GM19455 (cell line): ENCODE results near the gene DSG2.

ENCODE experiments used
- ATAC-seq: cut with Tn5 transposase; IDR thresholded peaks from one replicate; pipeline ENCODE4 v1.9.1; 2021; ENCODE audit not compliant: unreplicated experiment

Gene DSG2

DNA sequence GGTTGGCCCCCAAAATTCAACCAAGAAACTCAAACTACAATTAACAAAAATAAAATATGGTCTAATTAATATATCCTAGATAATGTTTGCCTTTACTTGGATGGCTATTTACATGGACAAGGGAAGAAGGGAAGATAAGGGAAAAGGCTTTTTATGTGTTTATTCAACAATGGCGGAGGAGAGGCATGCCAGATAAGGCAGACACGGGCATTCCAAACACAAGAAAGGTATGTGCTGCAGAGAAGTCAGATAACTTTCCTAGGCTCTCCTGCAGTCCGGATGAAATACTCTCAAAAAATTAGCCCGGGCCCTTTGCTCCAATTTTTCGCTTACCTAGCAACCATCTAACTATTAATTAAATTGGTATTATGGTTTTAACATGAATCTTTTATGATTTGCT, 88.6 kb downstream of the DSG2 start:
- no peak for ATAC-seq

DNA sequence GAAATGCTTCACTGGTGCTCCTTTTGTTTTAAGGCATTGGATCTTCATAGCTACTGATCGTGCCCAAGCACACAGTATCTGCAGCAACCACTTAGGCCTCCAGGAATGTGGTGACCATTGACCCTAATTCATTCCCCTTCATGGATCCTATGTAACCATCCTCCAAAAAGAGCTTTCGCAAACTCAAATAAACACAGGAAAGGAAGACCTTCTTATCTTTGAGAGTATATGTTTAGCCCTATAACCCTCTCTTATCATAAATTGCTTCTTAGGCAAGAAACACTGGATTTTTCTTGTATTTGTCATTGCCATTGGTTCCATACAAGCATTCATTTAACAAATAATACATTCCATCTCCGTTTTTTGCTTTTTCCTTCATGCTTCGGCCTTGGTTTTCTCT, 89.6 kb downstream of the DSG2 start:
- ATAC-seq, result no peak

- no peak for ATAC-seq
Measured at GRCh38 chr18:31590570-31590969, 92.6 kb downstream of the DSG2 start.

GRCh38 chr18:31591113-31591512, 93.1 kb downstream of the DSG2 start:
- no peak for ATAC-seq

- ATAC-seq, result no peak
Measured at GRCh38 chr18:31591628-31592027, 93.7 kb downstream of the DSG2 start, which contains the start of gene TTR. TSS of gene TTR (plus strand) at chr18:31591877. CDS start at chr18:31591903, 26 bp downstream.

DNA sequence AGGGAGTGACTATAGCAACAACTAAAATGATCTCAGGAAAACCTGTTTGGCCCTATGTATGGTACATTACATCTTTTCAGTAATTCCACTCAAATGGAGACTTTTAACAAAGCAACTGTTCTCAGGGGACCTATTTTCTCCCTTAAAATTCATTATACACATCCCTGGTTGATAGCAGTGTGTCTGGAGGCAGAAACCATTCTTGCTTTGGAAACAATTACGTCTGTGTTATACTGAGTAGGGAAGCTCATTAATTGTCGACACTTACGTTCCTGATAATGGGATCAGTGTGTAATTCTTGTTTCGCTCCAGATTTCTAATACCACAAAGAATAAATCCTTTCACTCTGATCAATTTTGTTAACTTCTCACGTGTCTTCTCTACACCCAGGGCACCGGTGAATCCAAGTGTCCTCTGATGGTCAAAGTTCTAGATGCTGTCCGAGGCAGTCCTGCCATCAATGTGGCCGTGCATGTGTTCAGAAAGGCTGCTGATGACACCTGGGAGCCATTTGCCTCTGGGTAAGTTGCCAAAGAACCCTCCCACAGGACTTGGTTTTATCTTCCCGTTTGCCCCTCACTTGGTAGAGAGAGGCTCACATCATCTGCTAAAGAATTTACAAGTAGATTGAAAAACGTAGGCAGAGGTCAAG, 94.7 kb downstream of the DSG2 start:
- ATAC-seq, result no peak

- no peak for ATAC-seq
Measured at GRCh38 chr18:31595121-31595771, 97.3 kb downstream of the DSG2 start.

- ATAC-seq, result no peak
Measured at GRCh38 chr18:31596081-31596872, 98.3 kb downstream of the DSG2 start.

DNA sequence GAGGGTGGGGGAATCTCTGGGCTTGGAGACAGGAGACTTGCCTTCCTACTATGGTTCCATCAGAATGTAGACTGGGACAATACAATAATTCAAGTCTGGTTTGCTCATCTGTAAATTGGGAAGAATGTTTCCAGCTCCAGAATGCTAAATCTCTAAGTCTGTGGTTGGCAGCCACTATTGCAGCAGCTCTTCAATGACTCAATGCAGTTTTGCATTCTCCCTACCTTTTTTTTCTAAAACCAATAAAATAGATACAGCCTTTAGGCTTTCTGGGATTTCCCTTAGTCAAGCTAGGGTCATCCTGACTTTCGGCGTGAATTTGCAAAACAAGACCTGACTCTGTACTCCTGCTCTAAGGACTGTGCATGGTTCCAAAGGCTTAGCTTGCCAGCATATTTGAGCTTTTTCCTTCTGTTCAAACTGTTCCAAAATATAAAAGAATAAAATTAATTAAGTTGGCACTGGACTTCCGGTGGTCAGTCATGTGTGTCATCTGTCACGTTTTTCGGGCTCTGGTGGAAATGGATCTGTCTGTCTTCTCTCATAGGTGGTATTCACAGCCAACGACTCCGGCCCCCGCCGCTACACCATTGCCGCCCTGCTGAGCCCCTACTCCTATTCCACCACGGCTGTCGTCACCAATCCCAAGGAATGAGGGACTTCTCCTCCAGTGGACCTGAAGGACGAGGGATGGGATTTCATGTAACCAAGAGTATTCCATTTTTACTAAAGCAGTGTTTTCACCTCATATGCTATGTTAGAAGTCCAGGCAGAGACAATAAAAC, 100.2 kb downstream of the DSG2 start:
- ATAC-seq, result no peak
